NCI-H1694 treated with DMSO at 0.1 percent for 48 hours (cell line): ENCODE data around the gene HMGN1.
"Not testable (repeated sequence)": the region's sequence is repeated elsewhere in the genome, so short reads cannot be mapped to it uniquely, and the experiment has no call there.

ENCODE experiments used
- DNase-seq: peaks from one replicate; lab custom pipeline; 2025; lab: John Stamatoyannopoulos, UW

Gene HMGN1, protein sequence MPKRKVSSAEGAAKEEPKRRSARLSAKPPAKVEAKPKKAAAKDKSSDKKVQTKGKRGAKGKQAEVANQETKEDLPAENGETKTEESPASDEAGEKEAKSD

DNA sequence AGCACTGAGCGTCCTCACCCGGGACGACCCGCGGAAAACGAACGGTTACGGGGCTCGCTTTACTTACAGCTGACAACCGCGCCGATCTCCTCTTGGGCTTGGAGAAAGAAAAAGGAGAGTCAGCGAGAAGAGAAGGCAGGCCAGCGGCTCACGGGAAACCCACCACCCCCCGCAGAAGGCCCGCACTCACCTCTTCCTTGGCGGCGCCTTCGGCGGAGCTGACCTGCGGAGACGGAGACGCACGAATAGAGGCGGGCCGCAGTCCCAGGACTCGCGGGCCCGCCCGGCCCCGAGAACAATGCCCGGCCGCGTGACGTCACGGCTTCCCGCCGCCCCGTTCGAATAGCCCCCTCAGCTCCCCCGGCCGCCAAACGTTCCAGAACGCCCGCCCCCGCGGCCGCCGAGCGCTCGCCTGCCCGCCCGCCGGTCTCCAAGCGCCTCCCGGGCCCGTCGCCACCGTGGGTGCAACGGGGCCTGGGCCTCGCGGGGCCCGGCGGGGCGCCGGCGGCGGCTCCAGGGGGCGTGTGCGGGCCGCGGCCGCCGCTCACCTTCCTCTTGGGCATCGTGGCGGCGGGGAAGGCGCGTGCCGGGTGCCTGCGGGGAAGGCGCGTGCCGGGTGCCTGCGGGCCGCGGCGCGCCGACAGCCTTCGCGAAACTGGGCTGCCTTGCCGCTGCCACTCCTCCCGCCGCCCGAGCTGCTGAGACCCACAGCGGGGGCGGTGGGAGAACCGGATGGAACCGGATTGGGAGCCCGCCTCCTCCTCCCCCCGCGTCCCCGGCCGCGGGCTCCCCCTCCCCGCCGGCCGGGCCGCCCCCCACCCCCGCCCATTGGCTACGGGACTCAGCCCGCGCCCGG, at the start of gene HMGN1:
Gene HMGN1 (minus strand): TSS at position 734 of the 856 bp plus-strand sequence. CDS start 171 bp downstream, at position 563.
- DNase-seq: peak; percentile 92

DNA sequence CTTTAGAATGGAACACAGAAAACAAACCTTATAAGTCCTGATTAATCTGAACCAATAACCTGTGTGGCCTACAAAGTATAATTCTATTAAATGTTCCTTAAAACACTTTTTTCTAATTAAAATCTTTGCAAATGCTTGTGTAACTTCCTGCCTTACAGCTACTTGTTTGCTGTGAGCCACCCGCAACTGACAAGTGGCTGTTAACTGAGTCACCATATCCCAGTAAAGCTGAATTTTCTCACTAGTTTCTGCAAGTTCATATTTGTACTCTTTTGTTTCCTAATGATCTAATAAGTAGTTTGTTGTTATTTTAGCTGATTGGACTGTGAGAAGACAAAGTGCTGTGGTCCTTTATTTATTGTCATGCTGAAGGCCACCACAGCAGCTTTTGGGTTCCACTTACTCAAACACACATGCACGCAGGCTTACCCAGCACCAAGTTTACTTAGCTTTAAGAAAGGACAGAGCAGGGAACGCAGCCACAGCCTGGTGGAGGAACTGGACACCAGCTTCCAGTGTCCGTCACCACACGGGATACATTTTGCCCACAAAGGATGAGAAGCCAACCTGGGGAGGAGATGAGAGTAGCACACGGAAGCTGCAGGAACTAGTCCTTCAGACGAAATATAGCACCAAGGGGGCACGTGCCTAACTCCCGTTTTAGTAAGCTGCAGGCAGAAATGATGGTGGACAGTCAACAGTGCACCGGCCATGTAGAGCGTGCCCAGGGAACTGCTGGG, 48.9 kb upstream of the HMGN1 start:
- DNase-seq: no peak

DNA sequence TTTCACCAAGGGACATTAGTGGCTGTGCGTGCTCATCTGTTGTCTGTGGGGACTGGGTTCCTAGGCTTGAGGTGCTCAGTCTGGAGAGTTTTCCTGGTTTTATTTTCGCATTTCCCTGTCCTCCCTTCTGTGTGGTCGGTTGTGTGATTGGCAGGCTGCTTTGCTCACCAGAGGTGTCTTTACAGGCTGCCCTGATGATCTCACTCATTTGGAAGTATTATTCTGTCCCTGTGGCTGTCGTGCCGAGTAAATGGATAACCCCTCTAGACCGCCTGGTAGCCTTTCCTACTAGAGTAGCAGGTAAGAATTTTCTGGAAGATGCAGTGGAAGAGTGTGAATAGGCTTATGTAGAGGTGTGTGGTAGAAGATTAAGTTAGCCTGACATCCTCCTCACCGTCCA, 44.1 kb upstream of the HMGN1 start:
- no peak for DNase-seq

DNA sequence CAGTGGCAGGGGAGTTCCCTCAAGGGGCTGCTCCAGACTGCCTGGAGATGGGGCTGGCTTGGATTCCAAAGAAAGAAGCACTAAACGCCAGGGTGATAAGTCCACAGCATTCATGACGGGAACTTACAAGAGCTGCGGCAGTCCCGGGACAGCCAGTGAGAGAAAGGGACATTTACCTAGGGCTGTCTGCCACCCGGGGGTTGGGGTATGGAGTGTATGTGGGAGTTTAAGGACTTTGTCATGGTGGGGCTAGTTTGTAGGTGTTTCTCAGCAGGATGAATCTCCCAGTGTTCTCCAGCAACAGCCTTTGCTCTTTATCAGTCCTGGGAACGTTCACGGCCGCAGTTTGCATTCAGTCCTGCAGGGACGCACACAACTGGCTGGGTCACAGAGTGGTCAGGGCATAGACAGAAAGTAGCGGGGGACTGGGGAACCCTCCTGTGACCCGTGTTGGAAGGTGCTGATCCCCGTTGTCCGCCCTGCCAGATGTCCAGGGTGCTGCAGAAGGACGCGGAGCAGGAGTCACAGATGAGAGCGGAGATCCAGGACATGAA, 41.4 kb upstream of the HMGN1 start:
- DNase-seq: no peak

DNA sequence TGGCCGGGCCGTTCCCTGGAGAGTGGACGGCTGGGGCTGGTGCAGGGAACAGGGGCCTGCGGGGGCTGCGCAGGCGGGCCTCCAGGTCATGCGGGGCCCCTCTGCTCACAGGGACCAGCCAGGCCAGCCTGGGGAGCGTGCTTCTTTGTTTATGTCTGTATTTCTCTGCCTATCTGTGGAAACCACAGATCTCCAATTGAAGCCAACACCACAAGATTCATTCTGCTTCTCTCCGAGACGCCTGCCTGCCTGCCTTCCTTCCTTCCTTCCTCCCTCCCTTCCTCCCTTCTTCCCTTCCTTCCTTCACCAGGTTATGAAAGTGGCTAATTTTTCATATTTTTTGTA, 39.9 kb upstream of the HMGN1 start:
- DNase-seq: no peak

DNA sequence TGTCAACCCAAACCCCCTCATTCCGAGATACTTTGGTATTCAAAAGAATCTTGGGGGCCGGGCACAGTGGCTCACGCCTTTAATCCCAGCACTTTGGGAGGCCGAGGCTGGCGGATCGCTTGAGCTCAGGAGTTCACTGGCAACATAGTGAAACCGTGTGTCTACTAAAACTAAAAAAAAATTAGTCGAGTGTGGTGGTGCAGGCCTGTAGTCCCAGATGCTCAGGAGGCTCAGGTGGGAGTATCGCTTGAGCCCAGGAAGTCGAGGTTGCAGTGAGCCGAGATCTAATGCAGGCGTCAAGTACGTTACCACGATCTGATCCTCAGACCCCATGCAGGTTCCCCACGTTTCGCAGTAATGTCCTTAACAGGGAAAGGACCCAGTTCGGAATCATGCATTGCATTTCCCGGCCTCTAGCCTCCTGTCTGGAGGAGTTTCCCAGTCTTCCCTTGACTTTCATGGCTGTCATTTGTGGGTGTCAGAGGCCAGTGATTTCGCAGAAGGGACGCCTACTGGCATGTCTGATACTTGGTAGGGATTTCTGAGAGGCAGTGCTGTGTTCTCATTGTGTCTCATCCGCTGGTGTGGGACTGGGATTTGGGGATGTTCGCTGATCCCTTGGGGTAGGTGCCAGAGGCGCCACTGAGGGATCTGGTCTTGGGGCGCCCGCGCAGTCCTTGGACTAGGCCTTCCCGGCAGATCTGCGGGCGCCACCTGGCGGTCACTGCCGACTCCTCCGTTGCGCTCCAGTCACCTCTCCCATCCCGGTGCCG, 39.3 kb upstream of the HMGN1 start:
- peak; percentile 86 for DNase-seq

DNA sequence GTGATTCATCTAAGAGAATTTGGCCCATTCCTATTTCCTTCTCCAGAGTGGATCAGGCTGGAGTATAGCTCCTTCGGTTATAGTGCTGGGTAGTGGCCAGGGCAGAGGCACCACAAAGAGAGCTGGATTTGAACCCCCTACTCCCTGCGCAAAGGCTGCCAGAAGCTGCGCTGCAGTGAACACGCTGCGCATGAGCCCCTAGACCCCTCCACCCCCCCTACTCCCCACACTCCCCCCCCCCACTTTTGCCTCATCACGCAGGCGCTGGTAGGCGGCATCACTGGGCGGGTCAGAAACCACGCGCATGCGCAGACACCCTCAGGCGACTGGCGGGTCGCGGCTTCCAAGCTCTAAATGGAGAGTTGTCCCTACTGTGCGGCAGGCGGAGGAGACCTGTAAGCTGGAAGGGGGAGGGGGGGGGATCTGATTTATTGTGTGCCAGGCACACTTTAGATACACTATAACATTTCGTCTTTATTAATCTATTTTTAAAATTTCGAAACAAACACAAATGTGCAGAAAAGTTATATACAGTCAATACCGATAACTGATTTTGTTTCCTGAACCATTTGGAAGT, 38.7 kb upstream of the HMGN1 start:
- peak; percentile 92 for DNase-seq

DNA sequence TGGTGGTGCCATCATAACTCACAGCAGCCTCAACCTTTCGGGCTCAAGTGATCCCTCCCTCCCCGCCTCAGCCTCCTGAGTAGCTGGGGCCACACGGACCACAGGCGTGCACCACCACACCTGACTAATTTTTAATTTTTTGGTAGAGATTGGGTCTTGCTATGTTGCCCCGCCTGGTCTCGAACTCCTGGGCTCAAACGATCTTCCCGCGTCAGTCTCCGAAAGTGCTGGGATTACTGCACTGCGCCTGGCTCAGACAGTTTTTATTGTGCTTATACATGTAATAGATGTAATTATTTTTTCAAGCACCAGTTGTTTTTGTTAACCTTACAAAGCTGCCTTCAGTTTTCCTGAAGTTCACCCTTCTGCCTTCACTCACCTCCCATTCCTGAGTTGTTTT, 38.0 kb upstream of the HMGN1 start:
- no peak for DNase-seq

DNA sequence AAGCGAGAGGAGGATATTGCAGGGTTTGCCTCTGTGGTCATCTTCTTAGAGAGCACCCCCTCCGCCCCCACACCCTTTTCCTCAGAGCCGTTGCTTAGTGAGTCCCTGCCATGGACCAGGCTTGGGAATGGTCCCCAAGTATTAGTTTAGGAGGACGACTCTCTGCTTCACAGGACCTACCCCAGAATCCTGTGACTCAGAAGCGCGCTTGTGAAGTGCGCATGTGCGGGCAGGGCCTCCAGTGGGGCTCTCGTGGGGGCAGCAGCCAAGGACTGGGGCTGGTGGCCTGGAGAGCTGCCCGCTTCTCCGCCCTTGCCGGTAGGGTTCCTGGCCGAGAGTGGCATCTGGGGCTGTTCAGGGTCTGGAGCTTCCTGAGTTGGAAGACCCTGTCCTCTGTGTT, 37.3 kb upstream of the HMGN1 start:
- DNase-seq: no peak

DNA sequence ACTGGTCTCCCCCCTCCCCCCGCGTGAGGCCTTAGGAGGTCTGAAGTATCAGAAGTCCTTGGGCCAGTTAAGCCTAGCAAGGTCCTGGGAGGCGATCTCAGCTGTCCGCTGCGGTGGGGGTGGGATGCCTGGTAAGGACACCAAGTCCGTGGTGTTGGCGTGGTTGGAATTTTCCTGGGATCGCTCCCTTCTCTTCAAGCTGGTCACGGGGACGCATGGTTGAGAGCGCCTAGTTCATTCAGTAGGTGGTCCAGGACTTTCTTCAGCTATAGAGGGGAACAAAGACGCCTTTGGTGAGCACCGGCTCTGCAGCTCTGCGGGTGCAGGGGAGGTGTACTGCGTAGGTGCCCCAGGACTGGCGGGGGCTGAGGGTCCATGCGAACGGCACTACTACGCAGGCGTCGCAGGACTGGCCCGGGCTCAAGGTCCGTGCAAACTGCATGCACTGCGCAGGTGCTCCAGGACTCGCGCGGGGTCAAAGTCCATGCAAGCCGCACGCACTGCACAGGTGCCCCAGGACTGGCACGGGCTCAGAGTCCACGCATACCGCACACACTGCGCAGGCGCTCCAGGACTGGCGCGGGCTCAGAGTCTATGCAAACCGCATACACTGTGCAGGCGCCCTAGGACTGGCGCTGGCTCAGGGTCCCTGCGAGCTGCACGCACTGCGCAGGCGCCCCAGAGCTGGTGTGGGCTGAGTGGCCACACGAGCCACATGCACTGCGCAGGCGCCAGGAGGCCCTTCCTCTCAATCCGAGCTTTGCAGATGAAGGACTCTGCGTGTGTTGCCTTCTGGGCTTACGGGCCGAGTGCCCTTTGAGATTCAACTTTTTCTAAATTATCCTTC, 36.6 kb upstream of the HMGN1 start:
- DNase-seq: no peak

DNA sequence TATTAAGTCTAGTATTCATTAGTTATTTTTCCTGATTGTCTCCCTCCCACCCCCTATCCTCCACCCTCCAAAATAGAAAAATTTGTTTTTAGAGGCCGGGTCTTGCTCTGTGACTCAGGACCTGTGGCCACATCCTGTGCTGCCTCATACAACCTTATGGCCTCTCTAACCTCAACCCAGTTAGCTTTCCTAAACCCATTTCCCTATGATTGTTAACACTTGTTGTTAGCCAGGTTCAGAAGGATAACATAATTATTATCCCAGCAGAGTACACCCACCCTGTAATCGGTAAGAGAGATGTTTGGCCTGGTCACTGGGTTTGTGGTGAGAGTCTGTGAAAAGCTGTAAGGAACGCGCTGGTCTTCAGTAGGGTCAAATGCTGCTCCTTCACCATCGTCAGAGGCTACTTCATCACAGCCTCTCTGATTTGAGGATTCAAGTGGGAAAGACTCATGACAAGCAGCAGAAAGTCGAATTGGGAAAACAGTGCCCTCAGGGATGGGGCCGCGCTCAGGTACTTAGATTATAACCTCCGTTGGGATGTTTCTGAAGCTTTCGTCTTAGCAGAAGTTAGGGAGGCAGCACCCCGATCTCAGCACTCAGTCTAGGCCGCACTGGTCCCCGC, 35.9 kb upstream of the HMGN1 start:
- DNase-seq: no peak

DNA sequence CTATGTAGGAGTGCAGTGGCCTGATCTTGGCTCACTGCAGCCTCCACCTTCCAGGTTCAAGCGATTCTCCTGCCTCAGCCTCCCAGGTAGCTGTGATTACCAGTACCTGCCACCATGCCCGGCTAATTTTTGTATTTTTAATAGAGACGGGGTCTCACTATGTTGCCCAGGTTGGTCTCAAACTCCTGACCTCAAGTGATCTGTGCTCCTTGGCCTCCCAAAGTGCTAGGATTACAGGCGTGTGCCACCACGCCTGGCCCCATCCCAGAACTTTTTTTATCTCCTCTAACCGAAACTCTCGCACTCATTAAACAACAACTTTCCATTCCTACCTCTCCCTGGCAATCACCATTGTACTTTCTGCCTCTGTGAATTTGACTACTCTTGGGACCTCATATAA, 33.2 kb upstream of the HMGN1 start:
- not testable (repeated sequence) for DNase-seq

DNA sequence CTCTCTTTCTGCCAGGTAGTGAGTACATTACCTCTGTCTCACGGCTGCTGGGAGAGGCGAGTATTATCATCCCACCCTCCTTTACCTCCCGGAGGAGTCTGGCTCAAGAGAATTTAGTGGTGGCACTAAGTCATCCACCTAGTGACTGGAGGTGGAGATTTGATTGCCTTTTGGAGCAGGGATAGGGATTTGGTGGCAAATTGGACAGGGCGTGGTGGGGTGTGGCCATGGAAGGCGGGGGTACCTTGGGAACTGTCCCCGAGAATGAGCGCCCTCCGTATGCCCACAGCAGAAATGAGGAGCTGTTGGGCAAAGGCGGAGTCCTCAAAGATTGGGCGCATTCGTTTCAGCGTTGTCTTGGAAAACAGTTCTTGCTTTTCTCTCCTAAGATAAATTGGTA, 32.1 kb upstream of the HMGN1 start:
- DNase-seq: no peak

DNA sequence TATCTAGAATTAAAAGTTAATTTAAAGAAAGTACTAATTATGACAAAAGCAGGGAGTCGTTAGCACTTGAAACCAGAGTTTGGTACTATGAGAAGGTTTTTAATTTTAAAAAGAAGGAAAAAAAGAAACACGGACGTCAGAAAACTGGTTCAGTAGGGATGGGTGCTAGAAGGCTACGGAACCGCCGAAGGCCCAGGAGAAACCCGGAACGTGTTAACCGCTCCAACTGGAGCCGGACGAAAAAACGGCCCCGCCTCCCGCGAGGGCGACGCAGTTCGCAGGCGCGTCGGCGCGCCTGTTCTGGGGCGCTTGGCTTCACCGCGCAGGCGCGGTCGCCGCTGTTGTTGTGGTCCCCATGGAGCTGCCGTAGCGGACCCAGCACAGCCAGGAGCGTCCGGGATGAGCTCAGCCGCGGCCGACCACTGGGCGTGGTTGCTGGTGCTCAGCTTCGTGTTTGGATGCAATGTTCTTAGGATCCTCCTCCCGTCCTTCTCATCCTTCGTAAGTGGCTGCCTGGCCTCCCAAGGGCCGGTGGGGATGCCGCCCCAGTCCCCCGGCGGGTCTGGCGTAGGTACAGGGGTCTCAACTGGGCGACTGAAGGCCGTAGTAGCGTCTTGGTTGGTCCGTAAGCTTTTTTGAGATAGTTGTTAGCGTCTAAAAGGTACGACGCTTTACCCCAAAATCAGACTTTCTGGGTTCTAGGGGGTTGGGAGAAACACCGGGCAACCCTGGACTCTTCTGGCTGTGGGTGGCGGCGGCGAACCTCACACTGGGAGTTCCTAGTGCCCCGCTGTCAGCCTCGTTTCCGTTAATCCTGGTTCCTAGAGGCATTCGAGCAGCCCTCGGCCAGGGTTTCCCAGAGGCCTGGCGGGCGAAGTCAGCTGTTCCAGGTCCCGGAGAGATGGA, 31.4 kb upstream of the HMGN1 start:
- peak; percentile 91 for DNase-seq

DNA sequence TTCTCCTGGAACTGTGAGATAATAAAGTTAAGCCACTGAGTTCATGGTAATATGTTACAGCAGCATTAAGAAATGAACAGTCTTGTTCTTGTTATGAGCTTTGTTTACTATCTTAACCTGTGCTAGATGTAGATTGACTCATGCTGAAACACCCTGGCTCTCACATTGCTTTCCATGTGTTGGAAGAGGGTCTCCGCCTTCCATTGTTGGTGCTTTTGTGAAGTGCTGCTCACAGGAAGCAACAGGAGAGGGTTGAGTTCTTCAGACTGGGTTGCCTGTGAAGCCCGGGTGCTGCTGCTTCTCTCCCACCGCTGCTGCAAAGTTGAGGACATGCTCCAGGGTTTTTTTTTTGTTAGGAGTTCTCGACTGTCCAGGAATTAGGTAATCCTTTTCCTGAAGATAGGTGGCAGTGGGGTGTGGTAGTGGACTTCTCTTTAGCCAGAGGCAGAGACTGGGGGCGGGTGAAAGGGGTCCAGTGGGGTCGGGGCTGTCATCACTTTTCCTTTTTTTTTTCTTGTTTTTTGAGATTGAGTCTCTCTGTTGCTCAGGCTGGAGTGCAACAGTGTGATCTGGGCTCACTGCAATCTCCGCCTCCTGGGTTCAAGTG, 28.7 kb upstream of the HMGN1 start:
- no peak for DNase-seq

DNA sequence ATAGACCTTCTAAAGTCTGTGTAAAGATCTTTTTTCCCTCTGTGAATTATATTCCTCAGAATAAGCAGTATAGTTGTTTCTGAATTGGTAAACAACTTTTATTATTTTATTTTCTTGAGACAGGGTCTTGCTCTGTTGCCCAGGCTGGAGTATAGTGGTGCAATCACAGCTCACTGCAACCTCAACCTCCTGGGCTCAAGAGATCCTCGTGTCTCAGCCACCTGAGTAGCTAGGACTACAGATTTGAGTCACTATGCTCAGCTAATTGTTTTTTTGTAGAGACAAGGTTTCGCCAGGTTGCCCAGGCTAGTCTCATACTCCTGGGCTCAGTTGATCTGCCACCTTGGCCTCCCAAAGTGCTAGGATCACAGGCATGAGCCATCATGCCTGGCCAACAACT, 26.6 kb upstream of the HMGN1 start:
- DNase-seq: no peak

DNA sequence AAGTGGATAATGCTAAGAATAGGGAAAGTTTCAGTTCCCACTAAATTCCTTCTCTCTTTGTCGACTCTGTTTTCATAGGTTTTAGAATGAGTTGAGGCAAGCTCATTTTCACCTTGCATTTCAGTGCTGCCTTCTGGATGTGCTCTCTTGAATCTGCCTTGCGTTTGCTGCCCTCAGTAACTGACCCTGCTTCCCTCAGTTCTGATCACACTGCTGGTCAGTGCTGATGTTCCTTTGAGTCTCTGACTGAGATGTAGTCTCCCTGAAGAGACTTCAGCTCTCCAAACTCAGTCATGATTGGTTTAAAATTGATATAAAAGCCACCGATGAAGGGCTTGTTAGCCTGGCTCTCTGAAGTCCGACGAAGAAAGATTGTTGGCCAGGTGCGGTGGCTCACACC, 25.2 kb upstream of the HMGN1 start:
- no peak for DNase-seq

DNA sequence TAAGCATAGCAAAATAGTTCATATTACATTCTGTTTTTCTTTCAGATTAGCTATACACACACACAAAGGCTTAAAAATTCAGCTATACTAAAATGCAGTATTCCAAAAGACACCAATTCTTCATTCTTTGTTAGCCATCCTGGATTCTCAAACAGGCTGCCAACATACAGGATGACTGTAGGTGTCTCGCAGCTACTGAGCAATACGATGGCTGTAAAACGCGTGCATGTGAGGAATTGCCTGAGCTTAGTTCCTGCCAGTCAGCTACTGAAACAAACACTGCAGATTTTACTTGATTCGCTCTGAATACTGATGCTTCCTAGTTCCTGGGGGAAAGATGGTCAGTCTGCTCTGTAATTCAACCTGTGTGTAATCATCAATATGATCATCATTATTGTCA, 24.7 kb upstream of the HMGN1 start:
- peak; percentile 53 for DNase-seq

DNA sequence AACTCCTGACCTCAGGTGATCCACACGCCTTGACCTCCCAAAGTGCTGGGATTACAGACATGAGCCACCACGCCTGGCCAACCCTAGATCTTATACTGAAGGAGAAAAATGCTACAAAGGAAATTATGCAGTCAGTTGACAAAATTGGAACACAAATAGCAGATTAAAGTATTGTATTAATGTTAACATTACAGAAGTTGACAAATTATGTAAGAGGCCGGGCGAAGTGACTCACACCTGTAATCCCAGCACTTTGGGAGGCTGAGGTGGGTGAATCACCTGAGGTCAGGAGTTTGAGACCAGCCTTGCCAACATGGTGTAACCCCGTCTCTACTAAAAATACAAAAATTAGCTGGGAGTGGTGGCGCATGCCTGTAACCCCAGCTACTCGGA, 21.0 kb upstream of the HMGN1 start:
- DNase-seq: not testable (repeated sequence)
